Bronchial epithelial cell (primary cell): ENCODE data around the gene IGFL2. TPM values are rescaled to one million over a fixed set of nuclear protein-coding genes. Genes with fewer than 3 reads are reported as not detected.
"Not testable (repeated sequence)": the region's sequence is repeated elsewhere in the genome, so short reads cannot be mapped to it uniquely, and the experiment has no call there.

Experiments used
- DNase-seq: peaks from one replicate; pipeline ENCODE4 v3.0.0-alpha.2; 2010; ENCODE audit warnings: low read depth
- FAIRE-seq: peaks from 2 replicates; lab custom pipeline; 2011; peaks lifted over from hg19 to GRCh38; lab: Jason Lieb, UNC
- H3K27me3 ChIP-seq: 2 replicates; pipeline ENCODE4 v1.5.1; 2011; ENCODE audit warnings: low read length; ENCODE audit not compliant: control insufficient read depth, insufficient read depth
- H3K36me3 ChIP-seq: 2 replicates; pipeline ENCODE4 v1.5.1; 2011; ENCODE audit warnings: low read length; ENCODE audit not compliant: control insufficient read depth, insufficient read depth
- H3K4me3 ChIP-seq: 2 replicates; pipeline ENCODE4 v1.5.1; 2011; ENCODE audit warnings: mild to moderate bottlenecking, low read depth, low read length, control low read depth
- total RNA-seq: library from RNA; depleted of rRNA; stranded (reverse); fragments of >200 nt; gene quantifications from 2 replicates; pipeline ENCODE4 v1.2.1, GENCODE V29; 2014
- TF ChIP-seq, protein P1 (sequence below): IDR thresholded peaks from 2 replicates; pipeline ENCODE4 v1.5.1; 2011; ENCODE audit warnings: mild to moderate bottlenecking, moderate library complexity, low read length, control low read depth, inconsistent platforms; ENCODE audit not compliant: insufficient read depth, severe bottlenecking

IGFL2 gene
- total RNA-seq: 2.4 TPM in 1 of 2 replicates, not detected in the other

DNA sequence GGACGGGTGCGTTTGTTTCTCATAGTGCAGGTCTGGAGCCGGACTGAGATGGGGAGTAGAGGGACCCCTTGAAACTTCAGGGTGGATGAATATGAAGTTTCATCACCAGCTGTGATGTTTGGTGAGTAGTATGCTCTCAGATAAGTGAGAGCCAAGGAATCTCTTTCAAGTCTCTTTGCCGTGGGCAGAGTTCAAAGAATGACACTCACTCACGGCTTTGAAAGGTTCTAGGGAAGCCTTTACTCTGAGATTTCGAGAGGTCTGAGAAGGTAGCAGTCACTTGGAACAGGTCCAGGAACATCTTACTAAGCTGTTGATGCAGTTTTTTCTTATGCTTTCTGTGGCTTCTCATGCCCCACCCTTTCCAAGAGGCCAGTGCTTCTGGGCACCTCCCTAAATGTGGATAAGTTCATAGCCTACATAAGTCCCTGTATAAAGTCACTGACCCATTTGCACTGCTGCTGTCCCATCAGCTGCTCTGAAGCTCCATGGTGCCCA, at the start of gene IGFL2:
Gene IGFL2, plus strand, starts transcription at position 448 of the 498 bp plus-strand sequence. Its CDS starts 41 bp downstream, at position 489.
- Histone ChIP-seq H3K27me3 (peaks cover 4% of the 10 kb centered on the region), H3K36me3 (no peaks in the 10 kb centered on the region), H3K4me3 (no peak within 1 kb of the TSS)
- FAIRE-seq (peak; percentile 43), DNase-seq (peak; percentile 61)
- TF ChIP-seq, protein P1, sequence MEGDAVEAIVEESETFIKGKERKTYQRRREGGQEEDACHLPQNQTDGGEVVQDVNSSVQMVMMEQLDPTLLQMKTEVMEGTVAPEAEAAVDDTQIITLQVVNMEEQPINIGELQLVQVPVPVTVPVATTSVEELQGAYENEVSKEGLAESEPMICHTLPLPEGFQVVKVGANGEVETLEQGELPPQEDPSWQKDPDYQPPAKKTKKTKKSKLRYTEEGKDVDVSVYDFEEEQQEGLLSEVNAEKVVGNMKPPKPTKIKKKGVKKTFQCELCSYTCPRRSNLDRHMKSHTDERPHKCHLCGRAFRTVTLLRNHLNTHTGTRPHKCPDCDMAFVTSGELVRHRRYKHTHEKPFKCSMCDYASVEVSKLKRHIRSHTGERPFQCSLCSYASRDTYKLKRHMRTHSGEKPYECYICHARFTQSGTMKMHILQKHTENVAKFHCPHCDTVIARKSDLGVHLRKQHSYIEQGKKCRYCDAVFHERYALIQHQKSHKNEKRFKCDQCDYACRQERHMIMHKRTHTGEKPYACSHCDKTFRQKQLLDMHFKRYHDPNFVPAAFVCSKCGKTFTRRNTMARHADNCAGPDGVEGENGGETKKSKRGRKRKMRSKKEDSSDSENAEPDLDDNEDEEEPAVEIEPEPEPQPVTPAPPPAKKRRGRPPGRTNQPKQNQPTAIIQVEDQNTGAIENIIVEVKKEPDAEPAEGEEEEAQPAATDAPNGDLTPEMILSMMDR: no peak

DNA sequence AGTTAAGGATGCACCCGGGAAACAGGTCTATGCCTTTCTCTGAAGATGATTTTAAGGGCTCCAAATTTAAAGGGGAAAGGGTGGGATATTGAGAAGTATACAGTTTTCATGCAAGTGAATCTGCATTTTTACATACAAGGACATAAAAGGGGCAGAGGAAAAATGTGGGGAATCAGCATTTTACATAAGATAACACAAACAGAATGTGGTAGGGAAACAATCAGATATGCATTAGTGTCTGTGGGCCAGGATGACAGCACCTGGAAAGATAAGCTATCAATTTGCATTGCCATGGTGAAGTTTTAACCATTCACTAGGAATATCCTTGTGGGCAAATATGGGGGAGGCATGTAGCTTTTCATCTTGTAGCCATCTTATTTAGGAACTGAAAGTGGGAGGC, 47.7 kb upstream of the IGFL2 start:
- no peak overlapping the region for H3K4me3 ChIP-seq
- no peak for FAIRE-seq
- TF ChIP-seq, protein P1: no peak
- DNase-seq: no peak
- H3K27me3 ChIP-seq: peaks cover 2% of the 10 kb centered on the region
- H3K36me3 ChIP-seq: no peaks in the 10 kb centered on the region

DNA sequence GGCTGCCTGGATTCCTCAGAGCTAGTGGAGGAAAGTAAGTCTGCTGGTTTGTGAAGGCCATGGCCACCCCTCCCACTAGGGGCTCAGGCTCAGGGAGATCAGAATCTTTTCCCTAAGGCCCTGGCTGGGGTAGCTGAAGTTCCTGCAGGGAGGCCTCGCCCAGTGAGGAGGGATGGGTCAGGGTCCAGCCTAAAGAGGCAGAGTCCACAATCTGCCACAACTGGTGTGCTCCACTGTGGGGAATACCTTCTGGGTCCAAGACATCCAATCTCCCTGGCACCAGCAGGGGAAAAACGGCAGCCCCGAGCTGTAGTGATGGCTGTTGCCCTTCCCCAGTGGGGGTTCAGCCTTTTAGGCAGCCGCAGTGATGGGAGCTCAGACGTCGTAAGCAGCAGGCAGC, 46.7 kb upstream of the IGFL2 start:
- TF ChIP-seq, protein P1: no peak
- Histone ChIP-seq H3K4me3 (no peak overlapping the region), H3K36me3 (no peaks in the 10 kb centered on the region), H3K27me3 (peaks cover 2% of the 10 kb centered on the region)
- no peak for DNase-seq
- peak; percentile 43 for FAIRE-seq

DNA sequence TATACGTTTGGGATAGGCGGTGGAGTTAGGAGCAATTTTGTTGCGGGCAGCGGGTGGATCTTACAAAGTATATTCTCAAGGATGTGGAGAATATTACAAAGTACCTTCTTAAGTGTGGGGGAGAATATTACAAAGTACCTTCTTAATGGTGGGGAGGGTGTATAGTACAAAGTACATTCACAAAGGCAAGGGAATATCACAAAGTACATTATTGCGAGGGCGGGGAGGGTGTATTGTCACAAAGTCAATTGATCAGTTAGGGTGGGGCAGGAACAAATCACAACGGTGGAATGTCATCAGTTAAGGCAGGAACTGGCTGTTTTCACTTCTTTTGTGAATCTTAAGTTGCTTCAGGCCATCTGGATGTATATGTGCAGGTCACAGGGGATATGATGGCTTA, 45.7 kb upstream of the IGFL2 start:
- not testable (repeated sequence) for H3K27me3 ChIP-seq, H3K4me3 ChIP-seq, FAIRE-seq, H3K36me3 ChIP-seq, DNase-seq

DNA sequence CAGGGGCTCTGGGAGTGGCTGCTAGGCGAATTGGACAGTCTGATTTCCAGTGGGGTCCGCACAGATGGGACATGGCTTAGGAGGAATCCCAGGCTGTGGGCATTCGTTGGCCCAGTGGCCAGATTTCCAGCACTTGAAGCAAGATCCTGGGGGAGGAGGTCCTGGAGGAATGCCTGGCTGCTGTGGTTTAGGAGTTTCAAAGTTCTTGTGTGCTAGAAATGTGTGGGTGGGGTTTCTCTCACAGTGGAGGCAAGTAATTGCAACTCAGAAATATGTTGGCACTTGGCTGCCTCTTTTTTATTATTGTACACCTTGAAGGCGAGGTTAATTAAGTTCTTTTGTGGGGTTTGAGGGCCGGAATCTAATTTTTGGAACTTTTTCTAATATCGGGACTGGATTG, 40.7 kb upstream of the IGFL2 start:
- Histone ChIP-seq H3K27me3 (peaks cover 2% of the 10 kb centered on the region), H3K36me3 (no peaks in the 10 kb centered on the region), H3K4me3 (no peak overlapping the region)
- FAIRE-seq: no peak
- TF ChIP-seq, protein P1: no peak
- DNase-seq: peak; percentile 32

DNA sequence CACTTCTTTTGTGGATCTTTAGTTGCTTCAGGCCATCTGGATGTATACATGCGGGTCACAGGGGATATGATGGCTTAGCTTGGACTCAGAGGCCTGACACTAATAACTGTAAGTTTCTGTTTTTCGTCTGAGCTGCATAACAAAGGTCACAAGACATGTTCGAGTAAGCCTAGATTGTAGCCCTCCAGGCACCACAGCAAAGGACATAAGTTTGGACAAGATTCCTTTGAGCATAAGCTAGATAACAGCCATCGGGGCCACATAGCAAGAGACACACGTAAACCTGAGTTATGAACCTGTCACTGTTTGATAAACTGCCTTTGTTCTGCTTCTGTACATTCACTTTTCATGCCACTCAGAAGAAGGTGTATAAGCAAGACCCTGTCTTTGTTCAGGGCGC, 38.2 kb upstream of the IGFL2 start:
- Histone ChIP-seq H3K27me3 (peaks cover 2% of the 10 kb centered on the region), H3K4me3 (no peak overlapping the region), H3K36me3 (no peaks in the 10 kb centered on the region)
- DNase-seq: no peak
- FAIRE-seq: no peak
- TF ChIP-seq, protein P1: no peak
